ENCODE results near the gene NGLY1.

DNA sequence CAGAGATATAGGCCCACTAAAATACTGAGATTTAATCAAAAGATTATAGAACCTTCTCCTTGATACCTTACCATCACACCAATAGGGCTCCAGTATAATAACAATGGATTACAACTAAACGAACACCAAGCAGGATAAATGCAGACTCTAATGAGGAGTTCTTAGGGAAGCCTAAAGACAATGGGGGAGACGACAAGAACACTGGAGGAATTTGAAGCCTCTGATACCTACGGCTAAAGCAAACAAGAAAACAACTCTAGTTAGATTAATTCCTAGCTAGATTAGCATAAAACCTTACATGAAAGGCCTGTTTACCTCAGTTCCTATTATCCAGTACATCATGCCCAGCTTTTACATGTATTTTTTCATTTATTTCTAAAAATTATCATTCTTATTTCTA, 35.1 kb downstream of the NGLY1 start:
- TF ChIP-seq EGR1 (IDR thresholded peaks at IDR 0.05) (no peak), CEBPB (IDR thresholded peaks at IDR 0.05) (no peak), FOXM1 (IDR thresholded peaks at IDR 0.05; ENCODE audit: borderline replicate concordance, low read depth) (no peak), TAF1 (IDR thresholded peaks at IDR 0.05; ENCODE audit: low read depth) (no peak), YY1 (IDR thresholded peaks at IDR 0.05; ENCODE audit: low read depth) (no peak)
- TF ChIP-seq, protein P1, sequence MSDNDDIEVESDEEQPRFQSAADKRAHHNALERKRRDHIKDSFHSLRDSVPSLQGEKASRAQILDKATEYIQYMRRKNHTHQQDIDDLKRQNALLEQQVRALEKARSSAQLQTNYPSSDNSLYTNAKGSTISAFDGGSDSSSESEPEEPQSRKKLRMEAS (IDR thresholded peaks at IDR 0.05), result no peak
- TF ChIP-seq, protein P2, sequence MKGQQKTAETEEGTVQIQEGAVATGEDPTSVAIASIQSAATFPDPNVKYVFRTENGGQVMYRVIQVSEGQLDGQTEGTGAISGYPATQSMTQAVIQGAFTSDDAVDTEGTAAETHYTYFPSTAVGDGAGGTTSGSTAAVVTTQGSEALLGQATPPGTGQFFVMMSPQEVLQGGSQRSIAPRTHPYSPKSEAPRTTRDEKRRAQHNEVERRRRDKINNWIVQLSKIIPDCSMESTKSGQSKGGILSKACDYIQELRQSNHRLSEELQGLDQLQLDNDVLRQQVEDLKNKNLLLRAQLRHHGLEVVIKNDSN (IDR thresholded peaks at IDR 0.05), result no peak

Data from Ishikawa (cell line).